HepG2 (cell line): ENCODE data around the gene CLDN14. TPM values are rescaled to one million over a fixed set of nuclear protein-coding genes. Genes with fewer than 3 reads are reported as not detected.
A peak's percentile ranks its signal among the peaks of the same experiment; 100 is the strongest.

Source experiments
- DDIT3 ChIP-seq: sonication (generic); formaldehyde crosslinking; IDR thresholded peaks from 2 replicates; pipeline ENCODE4 v1.4.0; 2020; ENCODE audit warnings: mild to moderate bottlenecking, missing genetic modification reagents
- IRF1 ChIP-seq: sonication (generic); formaldehyde crosslinking; IDR thresholded peaks from 2 replicates; pipeline ENCODE4 v1.4.0; 2020; ENCODE audit warnings: low read depth, mild to moderate bottlenecking, missing genetic modification reagents
- PREB ChIP-seq: sonication (generic); formaldehyde crosslinking; IDR thresholded peaks from 2 replicates; pipeline ENCODE4 v1.4.0; 2020; ENCODE audit warnings: missing genetic modification reagents
- SIN3A ChIP-seq: IDR thresholded peaks from 2 replicates; pipeline ENCODE4 v1.6.1; 2011; ENCODE audit warnings: low read depth, mild to moderate bottlenecking, control low read depth, low read length, borderline replicate concordance
- SMAD1 ChIP-seq: sonication (generic); formaldehyde crosslinking; IDR thresholded peaks from 2 replicates; pipeline ENCODE4 v1.4.0; 2020; ENCODE audit warnings: missing genetic modification reagents, low read depth, mild to moderate bottlenecking, borderline replicate concordance
- TBX3 ChIP-seq: fragments of 450-650 bp; IDR thresholded peaks from 2 replicates; pipeline ENCODE4 v1.6.1; 2017; ENCODE audit warnings: antibody characterized with exemption, mild to moderate bottlenecking, inconsistent platforms, borderline replicate concordance
- ZKSCAN8 ChIP-seq: IDR thresholded peaks from 2 replicates; pipeline ENCODE4 v1.6.1; 2016; ENCODE audit warnings: borderline replicate concordance, missing genetic modification reagents, missing compliant biosample characterization
- ZNF407 ChIP-seq: sonication (generic); formaldehyde crosslinking; IDR thresholded peaks from one replicate; pipeline ENCODE4 v1.5.1; 2020; ENCODE audit warnings: mild to moderate bottlenecking, missing genetic modification reagents; ENCODE audit errors: not compliant biosample characterization
- ZNF414 ChIP-seq: sonication (generic); formaldehyde crosslinking; IDR thresholded peaks from 2 replicates; pipeline ENCODE4 v1.5.0; 2020; ENCODE audit warnings: missing genetic modification reagents
- ZNF503 ChIP-seq: sonication (generic); formaldehyde crosslinking; IDR thresholded peaks from 2 replicates; pipeline ENCODE4 v1.4.0; 2020; ENCODE audit warnings: missing genetic modification reagents
- ZNF768 ChIP-seq: sonication (generic); formaldehyde crosslinking; IDR thresholded peaks from 2 replicates; pipeline ENCODE4 v1.4.0; 2020; ENCODE audit warnings: missing genetic modification reagents
- ZNF772 ChIP-seq: sonication (generic); formaldehyde crosslinking; IDR thresholded peaks from 2 replicates; pipeline ENCODE4 v1.5.0; 2020; ENCODE audit warnings: mild to moderate bottlenecking, missing genetic modification reagents
- polyA plus RNA-seq, 8 experiments: library from polyadenylated mRNA; depleted of rRNA in 3 of 8; stranded (reverse) in 7 of 8; unstranded in 1 of 8; fragments of >200 nt; fragmentation: Illumina TruSeq in 4 of 8; extraction: Trizol in 4 of 8; gene quantifications; 2 replicates each; pipeline versions ENCODE4 v1.2.1 to v1.2.3, GENCODE V29; 2011 to 2016; ENCODE audit warnings: low read depth in 4 of 8, missing spikeins in 1 of 8, mixed read lengths in 1 of 8; ENCODE audit not compliant: insufficient read depth in 1 of 8
- total RNA-seq, 5 experiments: library from RNA; depleted of rRNA; stranded (reverse); fragments of >200 nt; fragmentation: Illumina TruSeq; extraction: Trizol; gene quantifications; 2 replicates each; pipeline ENCODE4 v1.2.3, GENCODE V29; 2016; ENCODE audit warnings: low read depth in 1 of 5

The CLDN14 gene
- total and polyA plus RNA-seq, 2 of the 13 experiments (the other 11 are each of a cell fraction or from before 2014, with no cell fraction given) = 1.1 to 1.4 TPM

GRCh38 chr21:36479415-36480402 lies at the start of gene CLDN14 (continued):
- TF ChIP-seq ZKSCAN8 (CRISPR knock-in tag) (no peak), SIN3A (no peak), ZNF768 (CRISPR knock-in tag) (peak; percentile 31; the same call in 1 of the 2 replicates), ZNF407 (peak; percentile 25), TBX3 (no peak; the same call in 1 of the 2 replicates), SMAD1 (CRISPR knock-in tag) (peak; percentile 68; the same call in 1 of the 2 replicates), ZNF414 (peak; percentile 86), ZNF772 (CRISPR knock-in tag) (peak; percentile 60; the same call in 1 of the 2 replicates), DDIT3 (CRISPR knock-in tag) (no peak), PREB (no peak), ZNF503 (CRISPR knock-in tag) (no peak), IRF1 (no peak)
